CD14-positive monocyte (primary cell): ENCODE measurements around the gene NOPCHAP1. TPM values are rescaled to one million over a fixed set of nuclear protein-coding genes. Genes with fewer than 3 reads are reported as not detected.
A peak's percentile ranks its signal among the peaks of the same experiment; 100 is the strongest.

Experiments used
- DNase-seq, 3 donors: peaks; one replicate each; pipeline ENCODE4 v3.0.0-alpha.2; 2011 to 2022
- H2AFZ ChIP-seq: 2 replicates; pipeline ENCODE4 v1.6.0; 2012; ENCODE audit warnings: mild to moderate bottlenecking, low read depth, low read length, inconsistent platforms; ENCODE audit not compliant: insufficient read depth, poor library complexity, severe bottlenecking
- H3K27ac ChIP-seq, 2 donors: 1 replicate in 1 of 2; 2 replicates in 1 of 2; pipeline ENCODE4 v1.5.1; 2012 to 2013; ENCODE audit warnings: low read length in 2 of 2, control low read depth in 1 of 2, inconsistent platforms in 1 of 2, low read depth in 1 of 2, mild to moderate bottlenecking in 1 of 2
- H3K27me3 ChIP-seq, 2 donors: one replicate each; pipeline versions ENCODE4 v1.6.0 to v1.6.1; 2011 to 2013; ENCODE audit warnings: low read length in 2 of 2; ENCODE audit not compliant: control insufficient read depth in 2 of 2, insufficient read depth in 2 of 2
- H3K36me3 ChIP-seq, 2 donors: replicated peaks in 1 of 2; 1 replicate in 1 of 2; 2 replicates in 1 of 2; pipeline versions ENCODE4 v1.5.1 to v1.6.1; 2012 to 2013; ENCODE audit warnings: low read length in 2 of 2, control low read depth in 1 of 2, inconsistent platforms in 1 of 2, mild to moderate bottlenecking in 1 of 2; ENCODE audit not compliant: insufficient read depth in 2 of 2, control insufficient read depth in 1 of 2
- H3K4me1 ChIP-seq, 2 donors: 1 replicate in 1 of 2; 2 replicates in 1 of 2; pipeline versions ENCODE4 v1.5.1 to v1.6.1; 2012 to 2013; ENCODE audit warnings: low read length in 2 of 2, control low read depth in 1 of 2, inconsistent platforms in 1 of 2, mild to moderate bottlenecking in 1 of 2, moderate library complexity in 1 of 2; ENCODE audit not compliant: insufficient read depth in 2 of 2, control insufficient read depth in 1 of 2
- H3K4me2 ChIP-seq: replicated peaks from 2 replicates; pipeline ENCODE3; 2012; ENCODE audit warnings: low read length, moderate library complexity, mild to moderate bottlenecking; ENCODE audit not compliant: poor library complexity, severe bottlenecking; ENCODE audit errors: extremely low read depth
- H3K4me3 ChIP-seq, 3 experiments: fragments of 200-600 bp in 1 of 3; sonication (generic) in 1 of 3; replicated peaks in 1 of 3; 1 replicate in 2 of 3; 2 replicates in 1 of 3; pipeline ENCODE4 v1.5.1; 2011 to 2013; ENCODE audit warnings: low read length in 3 of 3, mild to moderate bottlenecking in 3 of 3, control low read depth in 2 of 3, low read depth in 2 of 3, inconsistent platforms in 1 of 3, moderate library complexity in 1 of 3
- H3K79me2 ChIP-seq: 2 replicates; pipeline ENCODE4 v1.6.0; 2012; ENCODE audit warnings: mild to moderate bottlenecking, control low read depth, inconsistent platforms, low read length, moderate library complexity; ENCODE audit not compliant: insufficient read depth
- H3K9ac ChIP-seq: 2 replicates; pipeline ENCODE4 v1.6.0; 2017; ENCODE audit warnings: low read length, mild to moderate bottlenecking; ENCODE audit not compliant: insufficient read depth, poor library complexity, severe bottlenecking
- H3K9me3 ChIP-seq, 2 donors: replicated peaks in 1 of 2; 1 replicate in 1 of 2; 2 replicates in 1 of 2; pipeline versions ENCODE4 v1.5.1 to v1.6.1; 2012 to 2013; ENCODE audit warnings: low read length in 2 of 2, control low read depth in 1 of 2; ENCODE audit not compliant: control insufficient read depth in 1 of 2, insufficient read depth in 1 of 2
- H4K20me1 ChIP-seq: 2 replicates; pipeline ENCODE4 v1.6.0; 2012; ENCODE audit warnings: mild to moderate bottlenecking, low read length, control low read depth, moderate library complexity; ENCODE audit not compliant: insufficient read depth
- H3K27ac Mint-ChIP-seq, 7 donors: one replicate each; pipeline ENCODE4 v1.8.0; 2020; ENCODE audit warnings: mild to moderate bottlenecking in 7 of 7, mixed read lengths in 7 of 7, moderate library complexity in 6 of 7, inconsistent platforms in 2 of 7
- H3K27me3 Mint-ChIP-seq, 3 donors: one replicate each; pipeline ENCODE4 v1.8.0; 2021 to 2022; ENCODE audit warnings: low read depth in 3 of 3, mild to moderate bottlenecking in 3 of 3, mixed read lengths in 3 of 3, moderate library complexity in 3 of 3, inconsistent platforms in 1 of 3
- H3K36me3 Mint-ChIP-seq, 2 donors: one replicate each; pipeline ENCODE4 v1.8.0; 2020; ENCODE audit warnings: mixed read lengths in 2 of 2, inconsistent platforms in 1 of 2, mild to moderate bottlenecking in 1 of 2
- H3K4me1 Mint-ChIP-seq: one replicate; pipeline ENCODE4 v1.8.0; 2020; ENCODE audit warnings: mild to moderate bottlenecking, mixed read lengths
- H3K4me3 Mint-ChIP-seq, 2 donors: one replicate each; pipeline ENCODE4 v1.8.0; 2020; ENCODE audit warnings: mild to moderate bottlenecking in 2 of 2, mixed read lengths in 2 of 2, moderate library complexity in 1 of 2
- H3K9me3 Mint-ChIP-seq, 7 donors: one replicate each; pipeline ENCODE4 v1.8.0; 2020 to 2022; ENCODE audit warnings: mixed read lengths in 7 of 7, mild to moderate bottlenecking in 6 of 7, moderate library complexity in 6 of 7, inconsistent platforms in 2 of 7
- CTCF ChIP-seq: fragments of 200-600 bp; IDR thresholded peaks from one replicate; pipeline ENCODE4 v1.8.0; 2022; ENCODE audit warnings: antibody characterized with exemption, mild to moderate bottlenecking
- WGBS: methylation state at CpG from one replicate; pipeline ENCODE4 v1.1.5; 2013; ENCODE audit warnings: missing lambda C conversion rate; ENCODE audit not compliant: insufficient coverage; 5-methylcytosine and 5-hydroxymethylcytosine counted together
- intact Hi-C, 2 donors: fragments of 100-400 bp; cut with micrococcal nuclease; formaldehyde crosslinking; loops; one replicate each; pipeline versions ENCODE4 v1.15.0 to v1.15.1; 2023
- polyA plus RNA-seq, 3 donors: library from polyadenylated mRNA; depleted of rRNA in 1 of 3; unstranded in 2 of 3; stranded (reverse) in 1 of 3; fragments of 300-500 nt in 2 of 3; fragments of >200 nt in 1 of 3; fragmentation: Illumina TruSeq in 2 of 3; gene quantifications; 1 replicate in 2 of 3; 2 replicates in 1 of 3; pipeline ENCODE4 v1.2.3, GENCODE V29; 2012 to 2021

The NOPCHAP1 gene
- polyA plus RNA-seq, 3 donors = 2.6 to 14.0 (median 12.0) TPM

GRCh38 chr12:105013892-105014291, 27.8 kb downstream of the NOPCHAP1 start:
- TF ChIP-seq CTCF = no peak
- H3K4me1 Mint-ChIP-seq = peaks cover 3% of the 10 kb centered on the region
- no peaks in the 10 kb centered on the region for H3K27me3 Mint-ChIP-seq
- Histone ChIP-seq H3K9me3 (peaks cover 0 to 8% of the 10 kb centered on the region in 2 donors), H3K4me2 (no peak overlapping the region), H3K4me3 (no peak overlapping the region), H3K36me3 (peaks cover 17 to 39% of the 10 kb centered on the region in 2 donors), H3K9ac (no peak overlapping the region), H3K27me3 (no peaks in the 10 kb centered on the region), H3K27ac (no peak overlapping the region), H2AFZ (no peak overlapping the region), H3K79me2 (no peaks in the 10 kb centered on the region), H4K20me1 (no peaks in the 10 kb centered on the region), H3K4me1 (no peaks in the 10 kb centered on the region)
- DNase-seq = no peak
- H3K9me3 Mint-ChIP-seq = peaks cover 16 to 31% (median 25%) of the 10 kb centered on the region in 7 donors
- no peak overlapping the region for H3K4me3 Mint-ChIP-seq
- H3K36me3 Mint-ChIP-seq = peaks cover 70 to 81% of the 10 kb centered on the region in 2 donors
- WGBS = 65% methylated on average over 7 of the region's 9 CpGs
- intact Hi-C loops = no loop called here
- peak overlapping the region in 1 of 7 donors; percentile 8 for H3K27ac Mint-ChIP-seq

GRCh38 chr12:105014603-105015002, 28.5 kb downstream of the NOPCHAP1 start:
- 86% methylated on average over 1 of the region's 2 CpGs for WGBS
- no peak for DNase-seq
- Mint-ChIP-seq H3K36me3 (peaks cover 63 to 79% of the 10 kb centered on the region in 2 donors), H3K4me3 (no peak overlapping the region), H3K4me1 (peaks cover 3% of the 10 kb centered on the region), H3K27ac (no peak overlapping the region), H3K27me3 (no peaks in the 10 kb centered on the region), H3K9me3 (peaks cover 10 to 26% (median 19%) of the 10 kb centered on the region in 7 donors)
- H3K27me3 ChIP-seq = no peaks in the 10 kb centered on the region
- no peak overlapping the region for H3K4me3 ChIP-seq
- H3K4me1 ChIP-seq = no peaks in the 10 kb centered on the region
- no peak overlapping the region for H3K9ac ChIP-seq
- no peak overlapping the region for H3K4me2 ChIP-seq
- H3K79me2 ChIP-seq = no peaks in the 10 kb centered on the region
- H3K27ac ChIP-seq = no peak overlapping the region
- no peak for TF ChIP-seq CTCF
- peaks cover 0 to 8% of the 10 kb centered on the region in 2 donors for H3K9me3 ChIP-seq
- no peak overlapping the region for H2AFZ ChIP-seq
- intact Hi-C loops = no loop called here
- no peaks in the 10 kb centered on the region for H4K20me1 ChIP-seq
- peaks cover 21 to 39% of the 10 kb centered on the region in 2 donors for H3K36me3 ChIP-seq
